ENCODE measurements around the gene SLC15A5. TPM values are rescaled to one million over a fixed set of nuclear protein-coding genes. Genes with fewer than 3 reads are reported as not detected.

SLC15A5 gene
- total RNA-seq, 3 donors from 2014 or later (not counting 1 experiment from before 2014, with no cell fraction given) = not detected

- intact Hi-C loops (cut with micrococcal nuclease) = no loop called here
- TF ChIP-seq CTCF (IDR thresholded peaks at IDR 0.05) = no peak
- H3K27ac ChIP-seq (ENCODE audit: low read length) = no peak overlapping the region
- DNase-seq (no peak), ATAC-seq (no peak)
- H3K36me3 Mint-ChIP-seq = no peaks in the 10 kb centered on the region
- H3K27me3 ChIP-seq (ENCODE audit: control insufficient read depth, insufficient read depth, low read length) = no peaks in the 10 kb centered on the region
- no peaks in the 10 kb centered on the region for H3K36me3 ChIP-seq (ENCODE audit: control insufficient read depth, insufficient read depth, low read length)
- H3K9me3 Mint-ChIP-seq = peaks cover 6 to 15% of the 10 kb centered on the region in 2 donors
- 51% methylated on average over 3 of the region's 3 CpGs for WGBS (ENCODE audit: insufficient coverage)
- no peaks in the 10 kb centered on the region for H3K4me1 ChIP-seq (ENCODE audit: control insufficient read depth, insufficient read depth, low read length)
- no peak overlapping the region for H3K4me3 ChIP-seq (ENCODE audit: low read length)
- H3K9me3 ChIP-seq (ENCODE audit: control insufficient read depth, insufficient read depth, low read length) = no peaks in the 10 kb centered on the region
- no peak overlapping the region for H3K4me3 Mint-ChIP-seq
- H3K27me3 Mint-ChIP-seq (ENCODE audit: low read depth in 2 of 2) = no peaks in the 10 kb centered on the region
- no peak overlapping the region for H3K27ac Mint-ChIP-seq
- no peaks in the 10 kb centered on the region for H3K4me1 Mint-ChIP-seq
Observed at GRCh38 chr12:16245209-16245608, 32.3 kb downstream of the SLC15A5 start.

- Mint-ChIP-seq H3K4me1 (no peaks in the 10 kb centered on the region), H3K9me3 (peaks cover 6 to 15% of the 10 kb centered on the region in 2 donors), H3K4me3 (no peak overlapping the region), H3K36me3 (no peaks in the 10 kb centered on the region), H3K27ac (no peak overlapping the region), H3K27me3 (ENCODE audit: low read depth in 2 of 2) (no peaks in the 10 kb centered on the region)
- H3K36me3 ChIP-seq (ENCODE audit: control insufficient read depth, insufficient read depth, low read length) = no peaks in the 10 kb centered on the region
- H3K27ac ChIP-seq (ENCODE audit: low read length) = no peak overlapping the region
- H3K4me3 ChIP-seq (ENCODE audit: low read length) = no peak overlapping the region
- ATAC-seq (no peak), DNase-seq (no peak)
- H3K9me3 ChIP-seq (ENCODE audit: control insufficient read depth, insufficient read depth, low read length) = no peaks in the 10 kb centered on the region
- H3K27me3 ChIP-seq (ENCODE audit: control insufficient read depth, insufficient read depth, low read length) = no peaks in the 10 kb centered on the region
- intact Hi-C loops (cut with micrococcal nuclease) = no loop called here
- WGBS (ENCODE audit: insufficient coverage) = 87% methylated on average over 5 of the region's 9 CpGs
- TF ChIP-seq CTCF (IDR thresholded peaks at IDR 0.05) = no peak
- no peaks in the 10 kb centered on the region for H3K4me1 ChIP-seq (ENCODE audit: control insufficient read depth, insufficient read depth, low read length)
Observed at GRCh38 chr12:16243487-16244412, 33.7 kb downstream of the SLC15A5 start.

DNA sequence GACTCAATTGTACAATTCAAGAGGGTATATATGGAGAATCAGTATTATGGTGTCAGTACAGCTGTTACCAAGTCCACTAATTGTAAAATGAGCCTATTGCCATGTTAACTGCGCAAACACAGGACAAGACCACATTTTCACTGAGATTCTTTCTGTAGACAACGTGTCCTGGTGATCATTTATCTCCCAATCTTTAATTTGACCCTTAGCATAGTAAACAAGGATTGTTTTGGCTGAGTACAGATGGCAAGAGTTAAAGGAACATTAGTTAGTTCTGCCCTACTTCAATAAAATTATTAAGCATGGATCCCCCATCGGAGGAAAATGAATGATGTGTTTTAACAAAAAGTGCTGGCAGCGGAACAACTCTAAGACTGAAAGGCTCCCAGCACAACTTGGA, 36.1 kb downstream of the SLC15A5 start:
- Mint-ChIP-seq H3K27me3 (ENCODE audit: low read depth in 2 of 2) (no peaks in the 10 kb centered on the region), H3K4me3 (no peak overlapping the region), H3K9me3 (peaks cover 2 to 6% of the 10 kb centered on the region in 2 donors), H3K4me1 (no peaks in the 10 kb centered on the region), H3K27ac (no peak overlapping the region), H3K36me3 (no peaks in the 10 kb centered on the region)
- Histone ChIP-seq H3K36me3 (ENCODE audit: control insufficient read depth, insufficient read depth, low read length) (no peaks in the 10 kb centered on the region), H3K4me3 (ENCODE audit: low read length) (no peak overlapping the region), H3K27me3 (ENCODE audit: control insufficient read depth, insufficient read depth, low read length) (no peaks in the 10 kb centered on the region), H3K27ac (ENCODE audit: low read length) (no peak overlapping the region), H3K4me1 (ENCODE audit: control insufficient read depth, insufficient read depth, low read length) (no peaks in the 10 kb centered on the region), H3K9me3 (ENCODE audit: control insufficient read depth, insufficient read depth, low read length) (no peaks in the 10 kb centered on the region)
- whole genome bisulfite sequencing (ENCODE audit: insufficient coverage) = 89% methylated on average over 4 of the region's 4 CpGs
- no peak for DNase-seq
- intact Hi-C loops (cut with micrococcal nuclease) = no loop called here
- ATAC-seq = no peak
- no peak for TF ChIP-seq CTCF (IDR thresholded peaks at IDR 0.05)

Measured in natural killer cell (primary cell).